ENCODE measurements around the gene DYNC1H1.

DNA sequence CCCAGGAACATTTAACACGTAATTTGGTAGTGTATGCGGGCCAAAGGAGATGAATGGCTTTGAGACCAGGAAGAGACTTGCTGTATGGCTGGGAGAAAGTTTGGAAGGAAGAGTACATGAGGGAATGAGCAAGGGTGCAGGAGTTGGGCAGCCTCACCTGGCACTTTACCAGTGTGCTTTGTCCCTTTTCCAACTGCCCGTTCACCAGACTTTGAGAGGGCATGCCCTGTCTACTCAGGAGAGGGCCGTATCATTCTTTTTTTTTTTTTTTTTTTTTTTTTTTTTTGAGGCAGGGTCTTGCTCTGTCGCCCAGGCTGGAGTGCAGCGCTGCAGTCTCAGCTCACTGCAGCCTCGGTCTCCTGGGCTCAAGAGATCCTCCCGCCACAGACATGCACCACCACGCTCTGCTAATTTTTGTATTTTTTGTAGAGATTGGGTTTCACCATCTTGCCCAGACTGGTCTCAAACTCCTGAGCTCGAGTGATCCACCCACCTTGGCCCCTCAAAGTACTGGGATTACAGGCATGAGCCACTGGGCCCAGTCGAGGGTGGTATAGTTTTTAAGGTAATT is 6.5 kb downstream of the DYNC1H1 start:
- TF ChIP-seq, protein P1, sequence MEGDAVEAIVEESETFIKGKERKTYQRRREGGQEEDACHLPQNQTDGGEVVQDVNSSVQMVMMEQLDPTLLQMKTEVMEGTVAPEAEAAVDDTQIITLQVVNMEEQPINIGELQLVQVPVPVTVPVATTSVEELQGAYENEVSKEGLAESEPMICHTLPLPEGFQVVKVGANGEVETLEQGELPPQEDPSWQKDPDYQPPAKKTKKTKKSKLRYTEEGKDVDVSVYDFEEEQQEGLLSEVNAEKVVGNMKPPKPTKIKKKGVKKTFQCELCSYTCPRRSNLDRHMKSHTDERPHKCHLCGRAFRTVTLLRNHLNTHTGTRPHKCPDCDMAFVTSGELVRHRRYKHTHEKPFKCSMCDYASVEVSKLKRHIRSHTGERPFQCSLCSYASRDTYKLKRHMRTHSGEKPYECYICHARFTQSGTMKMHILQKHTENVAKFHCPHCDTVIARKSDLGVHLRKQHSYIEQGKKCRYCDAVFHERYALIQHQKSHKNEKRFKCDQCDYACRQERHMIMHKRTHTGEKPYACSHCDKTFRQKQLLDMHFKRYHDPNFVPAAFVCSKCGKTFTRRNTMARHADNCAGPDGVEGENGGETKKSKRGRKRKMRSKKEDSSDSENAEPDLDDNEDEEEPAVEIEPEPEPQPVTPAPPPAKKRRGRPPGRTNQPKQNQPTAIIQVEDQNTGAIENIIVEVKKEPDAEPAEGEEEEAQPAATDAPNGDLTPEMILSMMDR (conservative IDR thresholded peaks at IDR 0.05; ENCODE audit: low read depth, low read length), result no peak
- TF ChIP-seq EZH2 (IDR thresholded peaks at IDR 0.05; ENCODE audit: borderline replicate concordance, low read depth, low read length, poor library complexity, severe bottlenecking), result no peak
